Breast epithelium (tissue), 4 donors: ENCODE results near the gene DCDC1. TPM values are rescaled to one million over a fixed set of nuclear protein-coding genes. Genes with fewer than 3 reads are reported as not detected.

Experiments used
- DNase-seq, 2 donors: peaks; one replicate each; pipeline ENCODE4 v3.0.0-alpha.2; 2019; ENCODE audit warnings: low spot score in 2 of 2
- H3K27ac ChIP-seq, 2 donors: fragments of 200-600 bp; sonication (generic) in 1 of 2; one replicate each; pipeline ENCODE4 v1.5.1; 2016 to 2019; ENCODE audit warnings: mild to moderate bottlenecking in 1 of 2
- H3K27me3 ChIP-seq, 2 donors: fragments of 200-600 bp; sonication (generic) in 1 of 2; one replicate each; pipeline versions ENCODE4 v1.5.1 to v1.6.0; 2017 to 2019; ENCODE audit warnings: control low read depth in 1 of 2, mild to moderate bottlenecking in 1 of 2
- H3K36me3 ChIP-seq: fragments of 200-600 bp; one replicate; pipeline ENCODE4 v1.5.1; 2019
- H3K4me1 ChIP-seq, 2 donors: fragments of 200-600 bp; sonication (generic); one replicate each; pipeline ENCODE4 v1.5.1; 2016 to 2019; ENCODE audit warnings: control low read depth in 1 of 2
- H3K4me3 ChIP-seq, 3 donors: fragments of 200-600 bp; sonication (generic); 1 replicate in 2 of 3; 2 replicates in 1 of 3; pipeline ENCODE4 v1.5.1; 2016 to 2019; ENCODE audit warnings: mild to moderate bottlenecking in 3 of 3, moderate library complexity in 2 of 3
- H3K9me3 ChIP-seq, 2 donors: fragments of 200-600 bp; sonication (generic) in 1 of 2; one replicate each; pipeline ENCODE4 v1.5.1; 2016 to 2019; ENCODE audit warnings: control low read depth in 1 of 2
- POLR2A ChIP-seq: fragments of 450-650 bp; IDR thresholded peaks from one replicate; pipeline ENCODE4 v1.6.1; 2016; ENCODE audit warnings: antibody characterized with exemption, mild to moderate bottlenecking, moderate library complexity
- POLR2AphosphoS5 ChIP-seq, 3 donors: sonication (generic); formaldehyde crosslinking; IDR thresholded peaks; one replicate each; pipeline ENCODE4 v1.6.1; 2017; ENCODE audit warnings: antibody characterized with exemption in 3 of 3
- intact Hi-C: fragments of 100-400 bp; cut with DNase I; formaldehyde crosslinking; loops from one replicate; pipeline ENCODE4 v1.15.1; 2023; ENCODE audit warnings: low total_unique reads
- total RNA-seq, 3 donors: library from RNA; depleted of rRNA; stranded (reverse); fragments of >200 nt; gene quantifications; one replicate each; pipeline ENCODE4 v1.1.0, GENCODE V29; 2016
- TF ChIP-seq, protein P1 (sequence below), 3 donors: fragments of 450-650 bp; IDR thresholded peaks; one replicate each; pipeline ENCODE4 v1.5.1; 2016 to 2017; ENCODE audit warnings: antibody characterized with exemption in 3 of 3, mild to moderate bottlenecking in 3 of 3, moderate library complexity in 3 of 3

DCDC1 gene
- total RNA-seq, 3 donors from 2014 or later: 0.32 to 5.6 (median 3.8) TPM

DNA sequence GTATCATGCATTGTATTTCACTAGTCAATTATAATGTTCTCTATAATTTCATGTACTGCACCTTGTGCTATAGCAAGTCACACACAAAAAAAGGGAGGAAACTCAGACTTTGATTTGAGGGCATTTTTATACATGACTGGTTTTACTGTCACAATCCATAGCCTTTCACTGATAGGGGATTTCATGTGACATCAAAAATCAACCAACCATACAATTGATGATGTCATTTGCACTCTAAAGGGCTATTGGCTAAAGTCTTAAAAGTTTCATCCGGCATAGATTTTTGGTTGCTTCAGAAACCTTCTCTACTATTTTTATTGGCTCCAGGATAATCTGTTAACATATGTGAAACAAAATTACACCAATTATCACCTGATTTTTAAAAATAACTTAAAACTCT is 237.8 kb downstream of the DCDC1 start:
- H3K4me1 ChIP-seq: no peaks in the 10 kb centered on the region
- TF ChIP-seq POLR2A: no peak
- TF ChIP-seq POLR2AphosphoS5 (IDR thresholded peaks at IDR 0.05): no peak
- TF ChIP-seq, protein P1, sequence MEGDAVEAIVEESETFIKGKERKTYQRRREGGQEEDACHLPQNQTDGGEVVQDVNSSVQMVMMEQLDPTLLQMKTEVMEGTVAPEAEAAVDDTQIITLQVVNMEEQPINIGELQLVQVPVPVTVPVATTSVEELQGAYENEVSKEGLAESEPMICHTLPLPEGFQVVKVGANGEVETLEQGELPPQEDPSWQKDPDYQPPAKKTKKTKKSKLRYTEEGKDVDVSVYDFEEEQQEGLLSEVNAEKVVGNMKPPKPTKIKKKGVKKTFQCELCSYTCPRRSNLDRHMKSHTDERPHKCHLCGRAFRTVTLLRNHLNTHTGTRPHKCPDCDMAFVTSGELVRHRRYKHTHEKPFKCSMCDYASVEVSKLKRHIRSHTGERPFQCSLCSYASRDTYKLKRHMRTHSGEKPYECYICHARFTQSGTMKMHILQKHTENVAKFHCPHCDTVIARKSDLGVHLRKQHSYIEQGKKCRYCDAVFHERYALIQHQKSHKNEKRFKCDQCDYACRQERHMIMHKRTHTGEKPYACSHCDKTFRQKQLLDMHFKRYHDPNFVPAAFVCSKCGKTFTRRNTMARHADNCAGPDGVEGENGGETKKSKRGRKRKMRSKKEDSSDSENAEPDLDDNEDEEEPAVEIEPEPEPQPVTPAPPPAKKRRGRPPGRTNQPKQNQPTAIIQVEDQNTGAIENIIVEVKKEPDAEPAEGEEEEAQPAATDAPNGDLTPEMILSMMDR (IDR thresholded peaks at IDR 0.05): no peak
- no peaks in the 10 kb centered on the region for H3K9me3 ChIP-seq
- DNase-seq: no peak
- H3K27ac ChIP-seq: no peak overlapping the region
- H3K27me3 ChIP-seq: no peaks in the 10 kb centered on the region
- intact Hi-C loops: no loop called here
- no peak overlapping the region for H3K4me3 ChIP-seq
- no peaks in the 10 kb centered on the region for H3K36me3 ChIP-seq

DNA sequence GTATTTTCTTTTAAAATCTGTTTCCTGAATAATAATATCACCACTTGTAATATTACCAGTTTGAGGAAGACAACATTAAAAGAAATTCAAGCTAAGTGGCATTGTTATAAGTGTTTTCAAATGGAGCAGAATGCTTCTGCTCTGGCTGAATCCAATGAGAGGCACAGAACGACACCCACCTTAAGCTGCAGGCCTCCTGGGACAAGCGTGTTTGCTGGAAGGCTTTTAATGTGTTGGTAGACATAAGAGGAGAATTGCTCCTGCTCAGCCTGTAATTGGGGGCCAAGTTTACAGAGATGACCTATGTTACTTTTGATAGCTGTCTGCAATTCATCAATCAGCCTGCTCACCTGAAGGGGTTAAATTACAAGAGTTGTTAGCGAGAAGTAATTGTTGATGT is 242.2 kb downstream of the DCDC1 start:
- intact Hi-C loops: no loop called here

DNA sequence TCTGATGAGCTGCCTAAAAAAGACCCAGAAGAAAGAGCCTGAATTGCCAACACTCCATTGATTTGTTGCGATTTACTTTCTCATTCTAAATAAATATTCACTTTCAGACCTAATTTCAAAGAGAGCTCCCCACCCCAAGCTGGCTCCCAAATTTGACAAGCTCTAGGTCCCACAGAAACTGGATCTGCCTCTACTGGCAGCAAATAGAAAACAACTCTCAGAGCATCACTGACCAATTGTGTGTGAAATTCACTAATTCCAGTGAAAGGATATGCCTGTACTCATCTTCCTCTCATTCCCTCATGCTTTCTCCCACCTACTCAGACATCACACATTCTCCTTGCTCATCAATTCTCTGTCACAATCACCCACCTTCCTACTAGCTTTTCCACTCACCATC is 249.1 kb downstream of the DCDC1 start:
- no peaks in the 10 kb centered on the region for H3K9me3 ChIP-seq
- no peaks in the 10 kb centered on the region for H3K36me3 ChIP-seq
- intact Hi-C loops: no loop called here
- TF ChIP-seq, protein P1 (IDR thresholded peaks at IDR 0.05): no peak
- TF ChIP-seq POLR2AphosphoS5 (IDR thresholded peaks at IDR 0.05) (no peak), POLR2A (no peak)
- no peak overlapping the region for H3K27ac ChIP-seq
- no peaks in the 10 kb centered on the region for H3K4me1 ChIP-seq
- no peaks in the 10 kb centered on the region for H3K27me3 ChIP-seq
- no peak for DNase-seq
- no peak overlapping the region for H3K4me3 ChIP-seq

More for the DNA sequence above, 242.2 kb downstream of the DCDC1 start:
- TF ChIP-seq, protein P1 (IDR thresholded peaks at IDR 0.05): no peak
- TF ChIP-seq POLR2AphosphoS5 (IDR thresholded peaks at IDR 0.05) (no peak), POLR2A (no peak)
- no peak for DNase-seq
- Histone ChIP-seq H3K9me3 (no peaks in the 10 kb centered on the region), H3K27ac (no peak overlapping the region), H3K4me1 (no peaks in the 10 kb centered on the region), H3K36me3 (no peaks in the 10 kb centered on the region), H3K4me3 (no peak overlapping the region), H3K27me3 (no peaks in the 10 kb centered on the region)

DNA sequence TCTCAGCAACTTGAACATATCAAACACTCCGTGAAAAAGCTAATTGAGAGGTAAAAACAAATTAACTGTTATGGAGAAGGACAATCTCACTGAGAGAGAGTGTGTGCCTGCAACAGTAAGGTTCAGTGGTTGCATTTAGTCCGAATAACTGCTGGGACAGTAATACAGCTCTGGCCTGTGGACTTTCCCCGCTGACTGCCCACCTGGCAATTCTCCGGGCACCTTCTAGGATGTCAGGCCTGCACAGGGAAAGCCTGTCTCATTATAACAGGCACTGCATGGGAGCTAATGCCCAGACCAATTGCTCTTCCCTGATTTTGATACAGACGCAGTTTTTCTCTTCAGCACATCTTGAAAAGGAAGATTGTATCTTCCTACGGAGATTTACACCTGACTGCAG is 251.0 kb downstream of the DCDC1 start:
- intact Hi-C loops: no loop called here
- Histone ChIP-seq H3K4me1 (no peaks in the 10 kb centered on the region), H3K27ac (no peak overlapping the region), H3K9me3 (no peaks in the 10 kb centered on the region), H3K36me3 (no peaks in the 10 kb centered on the region), H3K4me3 (no peak overlapping the region), H3K27me3 (no peaks in the 10 kb centered on the region)
- TF ChIP-seq, protein P1 (IDR thresholded peaks at IDR 0.05): no peak
- no peak for TF ChIP-seq POLR2A
- no peak for DNase-seq

DNA sequence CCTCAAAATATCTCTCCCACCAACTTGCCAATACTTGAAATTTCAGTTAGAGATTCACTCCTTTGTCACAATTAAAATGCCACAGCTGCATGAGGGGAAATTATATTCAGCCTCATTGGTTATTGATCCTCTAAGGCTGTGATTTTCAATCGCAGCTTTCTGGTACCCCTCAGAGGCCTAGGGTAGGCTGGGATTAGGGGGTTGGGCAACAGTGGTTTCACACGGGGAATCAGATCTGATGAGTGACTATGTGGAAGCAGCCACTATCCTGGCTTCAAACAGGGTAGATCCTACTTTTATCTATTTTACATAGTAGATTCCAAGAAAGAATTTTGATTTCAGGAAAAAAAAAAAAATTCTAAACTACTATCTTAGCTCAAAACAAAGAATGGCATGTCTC is 252.5 kb downstream of the DCDC1 start:
- H3K9me3 ChIP-seq: no peaks in the 10 kb centered on the region
- TF ChIP-seq, protein P1 (IDR thresholded peaks at IDR 0.05): no peak
- no peak for TF ChIP-seq POLR2A
- no peak for TF ChIP-seq POLR2AphosphoS5 (IDR thresholded peaks at IDR 0.05)
- intact Hi-C loops: no loop called here
- H3K36me3 ChIP-seq: no peaks in the 10 kb centered on the region
- no peak overlapping the region for H3K4me3 ChIP-seq
- no peak for DNase-seq
- no peaks in the 10 kb centered on the region for H3K27me3 ChIP-seq
- H3K27ac ChIP-seq: no peak overlapping the region
- H3K4me1 ChIP-seq: no peaks in the 10 kb centered on the region
